Measurements from ENCODE around the gene EHD1. TPM values are rescaled to one million over a fixed set of nuclear protein-coding genes. Genes with fewer than 3 reads are reported as not detected.
A peak's percentile ranks its signal among the peaks of the same experiment; 100 is the strongest.

EHD1 gene
- total and polyA plus RNA-seq, 10 donors = 51.9 to 337 (median 162) TPM

- no peaks in the 10 kb centered on the region for H3K9me3 ChIP-seq
- peaks cover 0 to 36% (median 10%) of the 10 kb centered on the region in 6 donors for H3K36me3 ChIP-seq
- TF ChIP-seq CTCF (IDR thresholded peaks at IDR 0.05 in 8 of 11, conservative IDR thresholded peaks at IDR 0.05 in 3 of 11) (no peak), POLR2AphosphoS5 (IDR thresholded peaks at IDR 0.05) (peak in 2 of 3 donors; percentile 62 to 66), POLR2A (IDR thresholded peaks at IDR 0.05) (no peak)
- H3K27ac ChIP-seq = peak overlapping the region; percentile 67 to 98 (median 96)
- intact Hi-C loops (cut with DNase I; ENCODE audit: low total_unique reads) = no loop called here
- no peaks in the 10 kb centered on the region for H3K27me3 ChIP-seq (replicated peaks in 1 of 7)
- 0 to 1% (median 1%) methylated on average over 20 to 41 of the region's 41 CpGs for WGBS, 5 donors
- peak overlapping the region; percentile 86 to 99 (median 95) for H3K4me3 ChIP-seq
- DNase-seq = peak; percentile 81
- peaks cover 56 to 92% (median 83%) of the 10 kb centered on the region in 6 donors for H3K4me1 ChIP-seq
These were observed 815 bp downstream of the EHD1 start for GRCh38 chr11:64877390-64878222.

GRCh38 chr11:64876835-64877341 lies 1.5 kb downstream of the EHD1 start:
- peaks cover 63 to 93% (median 89%) of the 10 kb centered on the region in 6 donors for H3K4me1 ChIP-seq

GRCh38 chr11:64876229-64876750 lies 2.1 kb downstream of the EHD1 start:
- H3K27ac ChIP-seq = peak overlapping the region; percentile 67 to 98 (median 96)
- peak overlapping the region; percentile 86 to 99 (median 95) for H3K4me3 ChIP-seq
- no peak for TF ChIP-seq CTCF (IDR thresholded peaks at IDR 0.05 in 8 of 11, conservative IDR thresholded peaks at IDR 0.05 in 3 of 11)
- TF ChIP-seq POLR2AphosphoS5 (IDR thresholded peaks at IDR 0.05) = peak in 1 of 3 donors; percentile 1
- H3K9me3 ChIP-seq = no peaks in the 10 kb centered on the region
- H3K4me1 ChIP-seq = peaks cover 67 to 93% (median 91%) of the 10 kb centered on the region in 6 donors
- no peaks in the 10 kb centered on the region for H3K27me3 ChIP-seq (replicated peaks in 1 of 7)
- DNase-seq = peak; percentile 82
- WGBS, 5 donors = 23 to 40% (median 33%) methylated on average over 8 to 11 of the region's 11 CpGs
- peaks cover 0 to 49% (median 21%) of the 10 kb centered on the region in 6 donors for H3K36me3 ChIP-seq
- intact Hi-C loops (cut with DNase I; ENCODE audit: low total_unique reads) = no loop called here

More at GRCh38 chr11:64876835-64877341, 1.5 kb downstream of the EHD1 start:
- H3K36me3 ChIP-seq = peaks cover 0 to 43% (median 17%) of the 10 kb centered on the region in 6 donors
- peak; percentile 83 for DNase-seq
- TF ChIP-seq CTCF (IDR thresholded peaks at IDR 0.05 in 8 of 11, conservative IDR thresholded peaks at IDR 0.05 in 3 of 11) (no peak), POLR2AphosphoS5 (IDR thresholded peaks at IDR 0.05) (peak in 1 of 3 donors; percentile 42), POLR2A (IDR thresholded peaks at IDR 0.05) (no peak)
- H3K9me3 ChIP-seq = no peaks in the 10 kb centered on the region
- 19 to 46% (median 37%) methylated on average over 14 of the region's 14 CpGs for WGBS, 5 donors
- H3K4me3 ChIP-seq = peak overlapping the region; percentile 86 to 99 (median 95)
- intact Hi-C loops (cut with DNase I; ENCODE audit: low total_unique reads) = no loop called here
- no peaks in the 10 kb centered on the region for H3K27me3 ChIP-seq (replicated peaks in 1 of 7)
- peak overlapping the region; percentile 67 to 98 (median 96) for H3K27ac ChIP-seq
